ENCODE results near the gene COL18A1. TPM values are rescaled to one million over a fixed set of nuclear protein-coding genes. Genes with fewer than 3 reads are reported as not detected.

Gene COL18A1
- total and polyA plus RNA-seq, 10 donors: 35.0 to 208 (median 86.4) TPM

GRCh38 chr21:45431781-45432572 is 27.0 kb downstream of the COL18A1 start:
- intact Hi-C loops (cut with DNase I; ENCODE audit: low total_unique reads): no loop called here

DNA sequence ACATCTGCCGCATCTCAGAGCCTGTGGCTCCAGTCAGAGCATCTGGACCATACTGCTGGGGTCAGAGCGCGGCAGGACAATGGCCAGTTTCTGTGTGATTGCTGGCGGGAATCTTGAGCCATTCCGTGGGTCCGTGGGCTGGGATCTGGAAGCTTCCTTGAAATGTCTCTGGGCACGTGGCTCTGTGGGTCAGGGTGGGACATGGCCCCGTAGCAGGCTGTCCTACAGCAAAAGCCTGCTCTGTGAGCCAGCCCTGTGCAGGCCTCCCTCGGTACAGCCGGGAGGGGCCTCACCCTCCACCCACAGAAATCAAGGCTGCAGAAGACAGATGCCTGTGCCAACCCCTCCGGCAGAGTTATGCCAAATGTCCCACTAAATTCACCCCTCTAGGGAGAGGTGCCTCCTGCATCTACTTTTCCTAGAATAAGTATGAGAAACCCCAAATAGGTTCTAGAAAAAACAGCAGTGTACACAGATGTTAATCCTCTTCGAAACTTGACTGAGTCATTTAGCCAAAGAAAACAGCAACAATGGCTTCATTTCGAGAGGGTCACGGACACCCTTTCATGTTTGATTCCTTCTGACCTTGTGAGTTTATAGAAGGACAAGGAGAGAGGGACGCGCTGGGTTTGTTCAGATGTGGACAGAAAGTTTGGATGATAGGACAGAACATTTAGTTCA is 27.8 kb downstream of the COL18A1 start:
- no peak for DNase-seq
- Histone ChIP-seq H3K36me3 (no peaks in the 10 kb centered on the region), H3K4me3 (no peak overlapping the region), H3K9me3 (no peaks in the 10 kb centered on the region), H3K27me3 (replicated peaks in 1 of 7) (peaks cover 0 to 35% (median 0%) of the 10 kb centered on the region in 7 donors), H3K4me1 (peaks cover 0 to 59% (median 26%) of the 10 kb centered on the region in 6 donors), H3K27ac (peak overlapping the region in 4 of 8 donors; percentile 27 to 36 (median 32))
- TF ChIP-seq CTCF (IDR thresholded peaks at IDR 0.05 in 8 of 11, conservative IDR thresholded peaks at IDR 0.05 in 3 of 11): no peak
- no peak for TF ChIP-seq POLR2A (IDR thresholded peaks at IDR 0.05)
- WGBS, 5 donors: 61 to 75% (median 64%) methylated on average over 15 to 16 of the region's 16 CpGs
- intact Hi-C loops (cut with DNase I; ENCODE audit: low total_unique reads): no loop called here

More at GRCh38 chr21:45431781-45432572, 27.0 kb downstream of the COL18A1 start:
- H3K36me3 ChIP-seq: no peaks in the 10 kb centered on the region
- H3K27me3 ChIP-seq (replicated peaks in 1 of 7): peaks cover 0 to 35% (median 0%) of the 10 kb centered on the region in 7 donors
- peak overlapping the region in 4 of 8 donors; percentile 27 to 36 (median 32) for H3K27ac ChIP-seq
- H3K9me3 ChIP-seq: no peaks in the 10 kb centered on the region
- TF ChIP-seq POLR2AphosphoS5 (IDR thresholded peaks at IDR 0.05) (no peak), POLR2A (IDR thresholded peaks at IDR 0.05) (no peak), CTCF (IDR thresholded peaks at IDR 0.05 in 8 of 11, conservative IDR thresholded peaks at IDR 0.05 in 3 of 11) (no peak)
- 86 to 89% (median 88%) methylated on average over 6 to 17 of the region's 17 CpGs for WGBS, 5 donors
- peaks cover 0 to 59% (median 26%) of the 10 kb centered on the region in 6 donors for H3K4me1 ChIP-seq
- H3K4me3 ChIP-seq: no peak overlapping the region
- no peak for DNase-seq

- no peak overlapping the region for H3K4me3 ChIP-seq
- peaks cover 0 to 60% (median 27%) of the 10 kb centered on the region in 6 donors for H3K4me1 ChIP-seq
- TF ChIP-seq CTCF (IDR thresholded peaks at IDR 0.05 in 8 of 11, conservative IDR thresholded peaks at IDR 0.05 in 3 of 11) (no peak), POLR2A (IDR thresholded peaks at IDR 0.05) (no peak), POLR2AphosphoS5 (IDR thresholded peaks at IDR 0.05) (no peak)
- H3K9me3 ChIP-seq: no peaks in the 10 kb centered on the region
- 83 to 87% (median 85%) methylated on average over 8 of the region's 8 CpGs for WGBS, 5 donors
- no peak for DNase-seq
- intact Hi-C loops (cut with DNase I; ENCODE audit: low total_unique reads): no loop called here
- peaks cover 0 to 35% (median 0%) of the 10 kb centered on the region in 7 donors for H3K27me3 ChIP-seq (replicated peaks in 1 of 7)
- H3K36me3 ChIP-seq: no peaks in the 10 kb centered on the region
- peak overlapping the region in 1 of 8 donors; percentile 28 for H3K27ac ChIP-seq
Observed at GRCh38 chr21:45433301-45433700, 28.3 kb downstream of the COL18A1 start.

All from spleen (tissue), 11 donors.